Spleen (tissue), 11 donors: ENCODE measurements around the gene PPCS. TPM values are rescaled to one million over a fixed set of nuclear protein-coding genes. Genes with fewer than 3 reads are reported as not detected.

Experiments
- DNase-seq: peaks from one replicate; pipeline ENCODE4 v3.0.0-alpha.2; 2020
- H3K27ac ChIP-seq, 8 donors: fragments of 200-600 bp; sonication (generic) in 7 of 8; 1 replicate in 4 of 8; 2 replicates in 4 of 8; pipeline versions ENCODE4 v1.5.0 to v1.8.0; 2016 to 2021; ENCODE audit warnings: inconsistent platforms in 4 of 8, mild to moderate bottlenecking in 4 of 8, moderate library complexity in 1 of 8
- H3K27me3 ChIP-seq, 7 donors: fragments of 200-600 bp; sonication (generic) in 6 of 7; replicated peaks in 1 of 7; 1 replicate in 4 of 7; 2 replicates in 3 of 7; pipeline versions ENCODE4 v1.5.0 to v1.8.0; 2016 to 2021; ENCODE audit warnings: inconsistent platforms in 3 of 7, mild to moderate bottlenecking in 1 of 7
- H3K36me3 ChIP-seq, 6 donors: fragments of 200-600 bp; sonication (generic) in 5 of 6; 1 replicate in 4 of 6; 2 replicates in 2 of 6; pipeline versions ENCODE4 v1.5.0 to v1.8.0; 2016 to 2021; ENCODE audit warnings: inconsistent platforms in 2 of 6
- H3K4me1 ChIP-seq, 6 donors: fragments of 200-600 bp; sonication (generic) in 5 of 6; 1 replicate in 3 of 6; 2 replicates in 3 of 6; pipeline versions ENCODE4 v1.5.0 to v1.8.0; 2016 to 2021; ENCODE audit warnings: inconsistent platforms in 3 of 6
- H3K4me3 ChIP-seq, 8 donors: fragments of 200-600 bp; sonication (generic) in 7 of 8; 1 replicate in 4 of 8; 2 replicates in 4 of 8; pipeline versions ENCODE4 v1.5.0 to v1.8.0; 2016 to 2021; ENCODE audit warnings: inconsistent platforms in 4 of 8, mild to moderate bottlenecking in 4 of 8, moderate library complexity in 2 of 8
- H3K9me3 ChIP-seq, 8 donors: fragments of 200-600 bp; sonication (generic) in 7 of 8; 1 replicate in 4 of 8; 2 replicates in 4 of 8; pipeline versions ENCODE4 v1.5.0 to v1.8.0; 2016 to 2021; ENCODE audit warnings: inconsistent platforms in 4 of 8
- POLR2A ChIP-seq, 3 donors: fragments of 450-650 bp; IDR thresholded peaks; one replicate each; pipeline ENCODE4 v1.5.1; 2017; ENCODE audit warnings: antibody characterized with exemption in 3 of 3, mild to moderate bottlenecking in 1 of 3
- POLR2AphosphoS5 ChIP-seq, 3 donors: sonication (generic); formaldehyde crosslinking; IDR thresholded peaks; one replicate each; pipeline ENCODE4 v1.5.1; 2017; ENCODE audit warnings: antibody characterized with exemption in 3 of 3
- WGBS, 5 donors: extraction: QIAGEN DNeasy Blood & Tissue Kit in 3 of 5; methylation state at CpG; one replicate each; pipeline versions ENCODE4 v1.1.5 to v1.1.7; 2013 to 2018; 5-methylcytosine and 5-hydroxymethylcytosine counted together
- intact Hi-C: fragments of 100-400 bp; cut with DNase I; formaldehyde crosslinking; loops from one replicate; pipeline ENCODE4 v1.15.0; 2023; ENCODE audit warnings: low total_unique reads
- polyA plus RNA-seq, 3 donors: library from polyadenylated mRNA; stranded (reverse); fragments of 200-250 nt; gene quantifications; one replicate each; pipeline ENCODE4 v1.2.1, GENCODE V29; 2013
- total RNA-seq, 7 donors: library from RNA; depleted of rRNA in 3 of 7; stranded (reverse); fragments of >200 nt in 3 of 7; fragmentation: NEBNext Ultra II Directional in 4 of 7; extraction: Animal tissue kit (Norgen Biotek cat#: 25700) in 4 of 7; gene quantifications; one replicate each; pipeline versions ENCODE4 v1.1.0 to v1.2.1, GENCODE V29; 2016 to 2021
- TF ChIP-seq, protein P1 (sequence below), 11 experiments: fragments of 200-600 bp in 7 of 11; fragments of 450-650 bp in 4 of 11; sonication (generic) in 4 of 11; IDR thresholded peaks in 8 of 11; conservative IDR thresholded peaks in 3 of 11; 1 replicate in 7 of 11; 2 replicates in 4 of 11; pipeline versions ENCODE4 v1.4.0 to v1.8.0; 2016 to 2021; ENCODE audit warnings: antibody characterized with exemption in 11 of 11, inconsistent platforms in 4 of 11, mild to moderate bottlenecking in 1 of 11
- donor health status: healthy with polysubstance abuse.
- donor health status: DM: no; HTN: no; CAD: no; lungs with moderate emphysema.
- donor health status: DM: no; HTN: no; CAD: no.
- donor health status: Bipolar disorder and iron deficiency.
- donor health status: healthy.
- donor health status: DM: no; HTN: no; CAD: no.
- donor health status: DM: yes; HTN: yes; CAD: no.

PPCS gene
- total and polyA plus RNA-seq, 10 donors, result 48.4 to 96.3 (median 57.3) TPM

DNA sequence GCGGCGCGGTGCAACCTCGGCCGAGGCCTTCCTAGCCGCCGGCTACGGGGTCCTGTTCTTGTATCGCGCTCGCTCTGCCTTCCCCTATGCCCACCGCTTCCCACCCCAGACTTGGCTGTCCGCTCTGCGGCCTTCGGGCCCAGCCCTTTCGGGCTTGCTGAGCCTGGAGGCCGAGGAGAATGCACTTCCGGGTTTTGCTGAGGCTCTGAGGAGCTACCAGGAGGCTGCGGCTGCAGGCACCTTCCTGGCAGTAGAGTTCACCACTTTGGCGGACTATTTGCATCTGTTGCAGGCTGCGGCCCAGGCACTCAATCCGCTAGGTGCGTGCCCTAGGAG, 379 bp downstream of the PPCS start:
- peak overlapping the region; percentile 92 to 98 (median 96) for H3K27ac ChIP-seq
- WGBS, 5 donors, result 0 to 1% (median 1%) methylated on average over 11 to 23 of the region's 23 CpGs
- peak overlapping the region; percentile 70 to 98 (median 86) for H3K4me3 ChIP-seq
- peaks cover 0 to 45% (median 33%) of the 10 kb centered on the region in 6 donors for H3K36me3 ChIP-seq
- TF ChIP-seq POLR2AphosphoS5 (IDR thresholded peaks at IDR 0.05), result peak in 1 of 3 donors; percentile 84
- no peak for TF ChIP-seq POLR2A (IDR thresholded peaks at IDR 0.05)
- intact Hi-C loops, result no loop called here
- H3K9me3 ChIP-seq, result no peaks in the 10 kb centered on the region
- DNase-seq, result no peak
- H3K4me1 ChIP-seq, result peaks cover 24 to 60% (median 33%) of the 10 kb centered on the region in 6 donors
- no peaks in the 10 kb centered on the region for H3K27me3 ChIP-seq

DNA sequence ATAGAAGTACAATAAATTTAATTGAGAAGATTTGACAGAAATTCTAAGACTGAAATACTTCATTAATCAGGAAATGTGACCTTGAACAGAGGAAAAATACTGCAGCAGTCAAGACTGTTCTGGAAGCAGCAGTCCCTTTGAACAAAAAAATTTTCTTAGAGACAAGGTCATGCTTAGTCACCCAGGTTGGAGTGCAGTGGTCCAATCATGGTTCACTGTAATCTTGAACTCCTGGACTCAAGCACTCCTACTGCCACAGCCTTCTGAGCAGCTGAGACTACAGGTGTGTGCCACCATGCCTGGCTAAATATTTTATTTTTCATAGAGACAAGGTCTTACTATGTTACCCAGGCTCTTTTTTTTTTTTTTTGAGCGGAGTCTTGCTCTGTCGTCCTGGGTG, 4.9 kb downstream of the PPCS start:
- no peak for DNase-seq
- Histone ChIP-seq H3K4me1 (peaks cover 22 to 77% (median 45%) of the 10 kb centered on the region in 6 donors), H3K27me3 (no peaks in the 10 kb centered on the region), H3K4me3 (no peak overlapping the region), H3K36me3 (peaks cover 0 to 51% (median 33%) of the 10 kb centered on the region in 6 donors), H3K9me3 (no peaks in the 10 kb centered on the region), H3K27ac (no peak overlapping the region)
- TF ChIP-seq, protein P1, sequence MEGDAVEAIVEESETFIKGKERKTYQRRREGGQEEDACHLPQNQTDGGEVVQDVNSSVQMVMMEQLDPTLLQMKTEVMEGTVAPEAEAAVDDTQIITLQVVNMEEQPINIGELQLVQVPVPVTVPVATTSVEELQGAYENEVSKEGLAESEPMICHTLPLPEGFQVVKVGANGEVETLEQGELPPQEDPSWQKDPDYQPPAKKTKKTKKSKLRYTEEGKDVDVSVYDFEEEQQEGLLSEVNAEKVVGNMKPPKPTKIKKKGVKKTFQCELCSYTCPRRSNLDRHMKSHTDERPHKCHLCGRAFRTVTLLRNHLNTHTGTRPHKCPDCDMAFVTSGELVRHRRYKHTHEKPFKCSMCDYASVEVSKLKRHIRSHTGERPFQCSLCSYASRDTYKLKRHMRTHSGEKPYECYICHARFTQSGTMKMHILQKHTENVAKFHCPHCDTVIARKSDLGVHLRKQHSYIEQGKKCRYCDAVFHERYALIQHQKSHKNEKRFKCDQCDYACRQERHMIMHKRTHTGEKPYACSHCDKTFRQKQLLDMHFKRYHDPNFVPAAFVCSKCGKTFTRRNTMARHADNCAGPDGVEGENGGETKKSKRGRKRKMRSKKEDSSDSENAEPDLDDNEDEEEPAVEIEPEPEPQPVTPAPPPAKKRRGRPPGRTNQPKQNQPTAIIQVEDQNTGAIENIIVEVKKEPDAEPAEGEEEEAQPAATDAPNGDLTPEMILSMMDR (IDR thresholded peaks at IDR 0.05 in 8 of 11, conservative IDR thresholded peaks at IDR 0.05 in 3 of 11), result no peak
- TF ChIP-seq POLR2A (IDR thresholded peaks at IDR 0.05) (no peak), POLR2AphosphoS5 (IDR thresholded peaks at IDR 0.05) (no peak)
- 87 to 100% (median 94%) methylated on average over 2 of the region's 2 CpGs for WGBS, 5 donors
- intact Hi-C loops, result no loop called here

DNA sequence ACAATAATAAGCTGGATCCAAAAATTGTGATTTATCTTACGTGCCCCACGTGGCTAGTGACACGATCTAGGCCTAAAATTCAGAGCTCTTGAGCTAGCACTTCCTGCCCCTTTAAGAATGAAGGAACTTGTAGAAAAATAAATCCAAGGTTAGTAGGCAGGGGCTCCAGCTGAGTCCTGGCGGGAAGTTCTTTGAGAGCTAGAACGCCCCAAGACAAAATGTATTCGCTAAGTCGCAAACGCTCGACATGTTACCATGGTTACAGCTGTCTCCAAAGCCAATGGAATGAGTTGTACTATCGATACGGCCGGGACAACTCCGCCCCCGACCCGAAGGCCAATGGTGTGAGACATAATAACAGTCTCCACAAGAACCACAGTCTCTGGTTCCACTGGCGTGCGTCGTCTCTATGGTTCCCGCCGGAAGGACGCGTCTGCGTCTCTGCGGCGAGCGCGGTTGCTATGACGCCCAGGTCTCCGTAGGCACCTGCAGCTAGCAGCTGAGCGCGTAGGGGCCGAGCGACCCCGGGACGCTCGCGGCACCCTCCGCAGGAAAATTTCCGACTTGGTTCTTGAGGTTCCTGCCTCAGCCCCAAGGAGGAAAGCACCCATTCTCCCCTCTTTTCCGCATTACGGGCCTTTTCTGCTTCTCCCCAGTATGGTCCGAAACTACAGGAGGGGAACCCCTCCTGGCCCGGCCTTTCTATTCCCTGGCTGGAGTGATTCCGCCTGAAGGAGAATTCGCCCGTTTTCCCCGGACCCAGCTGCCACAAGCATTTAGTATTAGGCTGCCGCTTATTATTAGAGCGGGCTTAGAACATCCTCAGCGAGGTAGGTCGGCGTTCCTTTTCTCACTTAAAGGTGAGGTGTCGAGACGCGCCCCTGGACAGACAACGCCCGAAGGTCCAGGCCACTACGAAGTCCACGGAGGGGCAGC, 6.8 kb downstream of the PPCS start, which contains the start of gene CCDC30:
Gene CCDC30 (plus strand): TSS at position 459 of the 936 bp plus-strand sequence. CDS start 17,266 bp downstream, outside the sequence.
- DNase-seq, result peak; percentile 98
- Histone ChIP-seq H3K27me3 (no peaks in the 10 kb centered on the region), H3K4me3 (peak within 1 kb of the TSS; percentile 65 to 96 (median 76)), H3K9me3 (no peaks in the 10 kb centered on the region), H3K36me3 (peaks cover 0 to 42% (median 28%) of the 10 kb centered on the region in 6 donors), H3K4me1 (peaks cover 10 to 63% (median 31%) of the 10 kb centered on the region in 6 donors), H3K27ac (peak within 1 kb of the TSS in 5 of 8 donors; percentile 34 to 65 (median 53))
- WGBS, 5 donors, result 2 to 4% (median 3%) methylated on average over 35 to 59 of the region's 59 CpGs
- TF ChIP-seq, protein P1 (IDR thresholded peaks at IDR 0.05 in 8 of 11, conservative IDR thresholded peaks at IDR 0.05 in 3 of 11), result peak in 1 of 11 experiments; percentile 12
- TF ChIP-seq POLR2AphosphoS5 (IDR thresholded peaks at IDR 0.05), result peak; percentile 89 to 91 (median 89)
- TF ChIP-seq POLR2A (IDR thresholded peaks at IDR 0.05), result no peak
- intact Hi-C loops, result no loop called here

DNA sequence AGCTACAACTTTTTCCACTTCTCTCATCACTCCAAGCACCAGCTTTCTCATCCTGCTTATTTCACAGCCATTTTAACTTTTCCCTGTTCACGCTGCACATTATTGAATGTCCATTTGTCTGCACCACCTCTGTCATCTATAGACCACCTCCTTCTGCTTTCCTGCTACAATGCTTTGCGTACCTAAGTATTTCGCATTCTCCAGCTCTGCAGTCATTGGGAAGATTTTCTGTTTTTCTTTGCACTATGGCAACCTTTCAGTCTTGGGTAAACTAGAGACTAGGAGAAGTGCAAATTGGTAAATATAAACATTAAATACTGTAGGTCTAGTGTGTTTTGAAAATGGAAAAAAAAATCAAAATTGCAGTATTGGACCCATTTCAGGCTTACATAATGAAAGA, 7.6 kb downstream of the PPCS start:
- WGBS, 5 donors, result 82 to 91% (median 90%) methylated on average over 3 of the region's 3 CpGs
- peaks cover 5 to 55% (median 24%) of the 10 kb centered on the region in 6 donors for H3K4me1 ChIP-seq
- intact Hi-C loops, result no loop called here
- TF ChIP-seq POLR2AphosphoS5 (IDR thresholded peaks at IDR 0.05) (no peak), POLR2A (IDR thresholded peaks at IDR 0.05) (no peak)
- TF ChIP-seq, protein P1 (IDR thresholded peaks at IDR 0.05 in 8 of 11, conservative IDR thresholded peaks at IDR 0.05 in 3 of 11), result no peak
- no peaks in the 10 kb centered on the region for H3K9me3 ChIP-seq
- H3K27me3 ChIP-seq, result no peaks in the 10 kb centered on the region
- H3K36me3 ChIP-seq, result peaks cover 0 to 34% (median 21%) of the 10 kb centered on the region in 6 donors
- no peak for DNase-seq
- H3K27ac ChIP-seq, result peak overlapping the region in 2 of 8 donors; percentile 60 to 65
- H3K4me3 ChIP-seq, result peak overlapping the region in 7 of 8 donors; percentile 65 to 96 (median 75)
